Tibial artery (tissue), 4 donors: Measurements from ENCODE around the gene WEE2.

Experiments used
- DNase-seq, 2 donors: peaks; one replicate each; pipeline ENCODE4 v3.0.0-alpha.2; 2019
- H3K27ac ChIP-seq, 2 donors: fragments of 200-600 bp; sonication (generic) in 1 of 2; 1 replicate in 1 of 2; 2 replicates in 1 of 2; pipeline ENCODE4 v1.5.1; 2018 to 2019; ENCODE audit warnings: mild to moderate bottlenecking in 1 of 2
- H3K27me3 ChIP-seq, 2 donors: fragments of 200-600 bp; sonication (generic) in 1 of 2; one replicate each; pipeline versions ENCODE4 v1.5.1 to v1.6.0; 2016 to 2019
- H3K36me3 ChIP-seq, 3 donors: fragments of 200-600 bp; sonication (generic) in 2 of 3; one replicate each; pipeline ENCODE4 v1.5.1; 2016 to 2019; ENCODE audit warnings: mild to moderate bottlenecking in 2 of 3
- H3K4me1 ChIP-seq, 4 donors: fragments of 200-600 bp; sonication (generic) in 2 of 4; 1 replicate in 3 of 4; 2 replicates in 1 of 4; pipeline ENCODE4 v1.5.1; 2016 to 2019
- H3K4me3 ChIP-seq, 2 donors: fragments of 200-600 bp; sonication (generic) in 1 of 2; 1 replicate in 1 of 2; 2 replicates in 1 of 2; pipeline ENCODE4 v1.5.1; 2018 to 2019; ENCODE audit warnings: mild to moderate bottlenecking in 2 of 2
- H3K9me3 ChIP-seq, 3 donors: fragments of 200-600 bp; sonication (generic) in 1 of 3; one replicate each; pipeline ENCODE4 v1.5.1; 2016 to 2019
- CTCF ChIP-seq, 2 experiments: fragments of 200-600 bp in 1 of 2; fragments of 450-650 bp in 1 of 2; IDR thresholded peaks; one replicate each; pipeline ENCODE4 v1.5.1; 2017 to 2019; ENCODE audit warnings: antibody characterized with exemption in 2 of 2, mild to moderate bottlenecking in 1 of 2, moderate library complexity in 1 of 2
- intact Hi-C: fragments of 100-400 bp; cut with DNase I; formaldehyde crosslinking; loops from one replicate; pipeline ENCODE4 v1.15.0; 2023; ENCODE audit warnings: low total_unique reads

WEE2 gene

GRCh38 chr7:141702047-141702567 lies 6.0 kb upstream of the WEE2 start, which contains the start of gene DENND11:
Gene DENND11, minus strand, starts transcription at chr7:141702166. Its CDS starts 13 bp downstream, at chr7:141702153.
- H3K27me3 ChIP-seq, result no peaks in the 10 kb centered on the region
- intact Hi-C loops, result no loop called here
- no peaks in the 10 kb centered on the region for H3K36me3 ChIP-seq
- H3K4me1 ChIP-seq, result peaks cover 0 to 40% (median 21%) of the 10 kb centered on the region in 4 donors
- peak within 1 kb of the TSS; percentile 80 to 87 for H3K4me3 ChIP-seq
- no peak for TF ChIP-seq CTCF (IDR thresholded peaks at IDR 0.05)
- peak; percentile 23 to 74 for DNase-seq
- peak within 1 kb of the TSS; percentile 87 to 91 for H3K27ac ChIP-seq
- no peaks in the 10 kb centered on the region for H3K9me3 ChIP-seq

- no peaks in the 10 kb centered on the region for H3K36me3 ChIP-seq
- peak overlapping the region; percentile 80 to 87 for H3K4me3 ChIP-seq
- TF ChIP-seq CTCF (IDR thresholded peaks at IDR 0.05), result no peak
- intact Hi-C loops, result no loop called here
- peak overlapping the region in 1 of 2 donors; percentile 76 for H3K27ac ChIP-seq
- DNase-seq, result no peak
- H3K27me3 ChIP-seq, result no peaks in the 10 kb centered on the region
- H3K4me1 ChIP-seq, result peaks cover 0 to 32% (median 21%) of the 10 kb centered on the region in 4 donors
- no peaks in the 10 kb centered on the region for H3K9me3 ChIP-seq
Measured at GRCh38 chr7:141702892-141703291, 5.3 kb upstream of the WEE2 start.

- Histone ChIP-seq H3K27ac (no peak overlapping the region), H3K36me3 (no peaks in the 10 kb centered on the region), H3K4me3 (no peak overlapping the region), H3K9me3 (no peaks in the 10 kb centered on the region), H3K4me1 (peaks cover 0 to 31% (median 17%) of the 10 kb centered on the region in 4 donors), H3K27me3 (no peaks in the 10 kb centered on the region)
- no peak for TF ChIP-seq CTCF (IDR thresholded peaks at IDR 0.05)
- no peak for DNase-seq
- intact Hi-C loops, result no loop called here
Measured at GRCh38 chr7:141704112-141704511, 4.0 kb upstream of the WEE2 start.

GRCh38 chr7:141704741-141705140 lies 3.4 kb upstream of the WEE2 start:
- Histone ChIP-seq H3K4me1 (peaks cover 0 to 28% (median 14%) of the 10 kb centered on the region in 4 donors), H3K9me3 (no peaks in the 10 kb centered on the region), H3K27me3 (no peaks in the 10 kb centered on the region), H3K4me3 (no peak overlapping the region), H3K27ac (no peak overlapping the region), H3K36me3 (no peaks in the 10 kb centered on the region)
- intact Hi-C loops, result no loop called here
- no peak for DNase-seq
- no peak for TF ChIP-seq CTCF (IDR thresholded peaks at IDR 0.05)

GRCh38 chr7:141706239-141707064 lies 1.7 kb upstream of the WEE2 start:
- H3K9me3 ChIP-seq, result no peaks in the 10 kb centered on the region
- no peaks in the 10 kb centered on the region for H3K27me3 ChIP-seq
- peaks cover 0 to 4% (median 0%) of the 10 kb centered on the region in 3 donors for H3K36me3 ChIP-seq
- no peak for TF ChIP-seq CTCF (IDR thresholded peaks at IDR 0.05)
- DNase-seq, result no peak
- no peak overlapping the region for H3K4me3 ChIP-seq
- no peak overlapping the region for H3K27ac ChIP-seq
- intact Hi-C loops, result no loop called here
- H3K4me1 ChIP-seq, result peaks cover 0 to 14% (median 8%) of the 10 kb centered on the region in 4 donors
